ENCODE data around the gene RALGAPA2. TPM values are rescaled to one million over a fixed set of nuclear protein-coding genes. Genes with fewer than 3 reads are reported as not detected.

The RALGAPA2 gene
- total RNA-seq, 2 donors from 2014 or later = 40.2 to 45.4 TPM

- Histone ChIP-seq H3K9me3 (no peaks in the 10 kb centered on the region), H3K36me3 (replicated peaks in 1 of 2; ENCODE audit: insufficient read depth in 1 of 2, low read depth in 2 of 2) (peaks cover 0 to 18% of the 10 kb centered on the region in 2 donors), H3K4me1 (no peaks in the 10 kb centered on the region), H3K27me3 (no peaks in the 10 kb centered on the region), H3K27ac (no peak overlapping the region), H3K4me3 (no peak overlapping the region)
- DNase-seq (no peak), ATAC-seq (no peak)
- intact Hi-C loops (cut with DNase I) = no loop called here
- 73 to 76% methylated on average over 11 of the region's 11 CpGs for WGBS, 2 donors
- TF ChIP-seq CTCF (IDR thresholded peaks at IDR 0.05) (no peak), POLR2A (IDR thresholded peaks at IDR 0.05) (no peak)
Observed at GRCh38 chr20:20498076-20498861, 214.2 kb downstream of the RALGAPA2 start.

- no peak for DNase-seq
- intact Hi-C loops (cut with DNase I) = no loop called here
- Histone ChIP-seq H3K27ac (no peak overlapping the region), H3K27me3 (no peaks in the 10 kb centered on the region), H3K4me3 (no peak overlapping the region), H3K9me3 (no peaks in the 10 kb centered on the region), H3K4me1 (no peaks in the 10 kb centered on the region), H3K36me3 (replicated peaks in 1 of 2; ENCODE audit: insufficient read depth in 1 of 2, low read depth in 2 of 2) (peaks cover 0 to 11% of the 10 kb centered on the region in 2 donors)
- 86 to 90% methylated on average over 8 of the region's 8 CpGs for WGBS, 2 donors
- ATAC-seq = no peak
- TF ChIP-seq CTCF (IDR thresholded peaks at IDR 0.05) (no peak), POLR2A (IDR thresholded peaks at IDR 0.05) (no peak)
Observed at GRCh38 chr20:20497242-20497978, 215.0 kb downstream of the RALGAPA2 start.

DNA sequence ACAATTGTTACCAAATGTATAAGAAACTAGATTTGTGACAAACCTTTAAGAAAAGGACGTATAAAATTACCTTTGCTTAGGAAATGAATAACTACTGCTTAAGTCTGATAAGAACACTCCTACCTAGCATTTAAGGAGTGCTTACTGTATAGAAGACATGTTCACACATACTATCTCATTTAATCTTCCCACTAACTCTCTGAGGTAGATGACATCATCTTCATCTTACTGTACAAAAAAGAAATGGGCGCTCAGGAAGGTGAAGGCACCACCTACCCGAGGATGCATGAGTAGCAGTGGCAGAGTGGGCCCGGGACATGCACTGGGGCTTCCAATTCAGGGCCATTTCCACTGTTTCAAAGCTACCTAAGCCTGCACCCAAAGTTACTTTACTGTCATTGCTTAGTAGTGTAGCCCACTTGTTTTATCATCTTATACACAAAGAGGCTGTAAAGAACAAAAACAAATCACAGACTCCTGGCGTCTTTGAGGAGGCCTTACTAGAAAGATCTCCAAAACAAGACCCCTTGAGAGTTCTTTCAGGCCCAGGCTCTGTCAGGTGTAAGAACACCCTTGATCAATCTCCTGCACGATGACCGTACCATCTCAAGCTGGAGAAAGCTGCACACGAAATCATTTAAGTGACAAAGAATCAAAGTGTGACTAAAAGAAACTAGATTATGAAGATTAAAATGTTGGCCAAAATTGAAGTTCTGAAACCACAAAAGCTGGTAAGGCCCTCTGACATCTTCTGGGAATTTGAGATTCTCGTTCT lies 216.5 kb downstream of the RALGAPA2 start:
- no peaks in the 10 kb centered on the region for H3K9me3 ChIP-seq
- peaks cover 8% of the 10 kb centered on the region for H3K4me1 ChIP-seq
- H3K4me3 ChIP-seq = no peak overlapping the region
- H3K27me3 ChIP-seq = no peaks in the 10 kb centered on the region
- no peak for TF ChIP-seq POLR2A (IDR thresholded peaks at IDR 0.05)
- TF ChIP-seq CTCF (IDR thresholded peaks at IDR 0.05) = no peak
- WGBS, 2 donors = 87% methylated on average over 9 of the region's 9 CpGs
- no peak overlapping the region for H3K27ac ChIP-seq
- intact Hi-C loops (cut with DNase I) = no loop called here
- DNase-seq (no peak), ATAC-seq (no peak)
- peaks cover 0 to 5% of the 10 kb centered on the region in 2 donors for H3K36me3 ChIP-seq (replicated peaks in 1 of 2; ENCODE audit: insufficient read depth in 1 of 2, low read depth in 2 of 2)

DNA sequence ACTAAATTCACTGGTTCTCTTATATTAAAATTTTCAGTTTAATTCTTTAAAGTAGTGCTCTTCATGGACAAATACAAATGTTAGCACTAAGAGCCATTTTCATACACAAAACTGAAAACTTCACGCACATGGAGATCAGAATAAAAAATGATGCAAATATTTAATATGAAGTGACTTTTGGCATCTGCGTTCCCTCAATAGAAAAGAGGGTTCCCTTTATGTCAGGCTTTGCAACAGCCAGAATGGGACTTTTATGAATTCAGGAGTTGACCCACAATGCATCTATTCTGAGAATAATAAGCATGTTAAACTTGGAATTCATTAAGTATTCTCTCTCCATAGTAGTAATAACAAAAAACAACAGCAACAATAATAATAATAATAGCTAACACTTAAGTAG lies 218.7 kb downstream of the RALGAPA2 start:
- Histone ChIP-seq H3K4me1 (peaks cover 8% of the 10 kb centered on the region), H3K9me3 (no peaks in the 10 kb centered on the region), H3K36me3 (replicated peaks in 1 of 2; ENCODE audit: insufficient read depth in 1 of 2, low read depth in 2 of 2) (peaks cover 0 to 4% of the 10 kb centered on the region in 2 donors), H3K27me3 (no peaks in the 10 kb centered on the region), H3K27ac (peak overlapping the region in 2 of 4 donors; percentile 66 to 71), H3K4me3 (no peak overlapping the region)
- TF ChIP-seq CTCF (IDR thresholded peaks at IDR 0.05) (no peak), POLR2A (IDR thresholded peaks at IDR 0.05) (no peak)
- 89 to 95% methylated on average over 2 of the region's 2 CpGs for WGBS, 2 donors
- intact Hi-C loops (cut with DNase I) = no loop called here
- no peak for ATAC-seq
- DNase-seq = no peak

All from body of pancreas (tissue), 4 donors.